K562 (cell line): Measurements from ENCODE around the gene ALS2. TPM values are rescaled to one million over a fixed set of nuclear protein-coding genes. Genes with fewer than 3 reads are reported as not detected.

ENCODE experiments used
- CBX2 ChIP-seq: fragments of 200-600 bp; sonication (generic); IDR thresholded peaks from one replicate; pipeline ENCODE4 v1.6.1; 2012; ENCODE audit warnings: mild to moderate bottlenecking, low read length, inconsistent platforms; ENCODE audit not compliant: insufficient read depth, poor library complexity, severe bottlenecking
- CBX3 ChIP-seq, 2 experiments: IDR thresholded peaks; 1 replicate in 1 of 2; 2 replicates in 1 of 2; pipeline ENCODE4 v1.6.1; 2012; ENCODE audit warnings: inconsistent platforms in 2 of 2, low read length in 2 of 2, borderline replicate concordance in 1 of 2, control low read depth in 1 of 2
- EGR1 ChIP-seq: fragments of 450-650 bp; conservative IDR thresholded peaks from 2 replicates; pipeline ENCODE4 v1.6.1; 2017; ENCODE audit warnings: mild to moderate bottlenecking
- FUS ChIP-seq: fragments of 200-400 bp; formaldehyde crosslinking; optimal IDR thresholded peaks from 2 replicates; pipeline ENCODE3; 2017; ENCODE audit warnings: low read depth, low read length
- KAT8 ChIP-seq: fragments of 450-650 bp; IDR thresholded peaks from 2 replicates; pipeline ENCODE4 v1.6.1; 2016; ENCODE audit warnings: low read depth, mild to moderate bottlenecking
- LCOR ChIP-seq: sonication (generic); formaldehyde crosslinking; IDR thresholded peaks from 2 replicates; pipeline ENCODE4 v1.8.0; 2022; ENCODE audit warnings: mild to moderate bottlenecking, missing genetic modification reagents
- MTA2 ChIP-seq: fragments of 450-650 bp; IDR thresholded peaks from 2 replicates; pipeline ENCODE4 v1.6.1; 2016; ENCODE audit warnings: low read depth
- PTRF ChIP-seq: fragments of 450-650 bp; IDR thresholded peaks from 2 replicates; pipeline ENCODE4 v1.6.1; 2016; ENCODE audit warnings: mild to moderate bottlenecking, missing genetic modification characterization, missing compliant biosample characterization
- RBM15 ChIP-seq: fragments of 200-400 bp; formaldehyde crosslinking; IDR thresholded peaks from 2 replicates; pipeline ENCODE4 v1.6.1; 2018; ENCODE audit warnings: mild to moderate bottlenecking, low read length, moderate library complexity; ENCODE audit not compliant: insufficient read depth
- TSC22D4 ChIP-seq: fragments of 450-650 bp; IDR thresholded peaks from 2 replicates; pipeline ENCODE4 v1.6.1; 2016; ENCODE audit warnings: missing genetic modification characterization, missing biosample characterization, control low read depth
- ZC3H11A ChIP-seq: IDR thresholded peaks from 2 replicates; pipeline ENCODE4 v1.6.1; 2012; ENCODE audit warnings: low read depth, low read length, improper control_type of control experiment
- polyA plus RNA-seq, 8 experiments: library from polyadenylated mRNA; depleted of rRNA in 4 of 8; stranded (reverse) in 5 of 8; unstranded in 3 of 8; fragments of >200 nt; fragmentation: Nextera tagmentation in 2 of 8; fragmentation: Illumina TruSeq in 1 of 8; extraction: Ambion mirVana in 2 of 8; extraction: Trizol in 1 of 8; gene quantifications; 2 replicates each; pipeline versions ENCODE4 v1.2.1 to v1.2.3, GENCODE V29; 2011 to 2014; ENCODE audit warnings: inconsistent platforms in 1 of 8, missing spikeins in 1 of 8
- total RNA-seq, 7 experiments: library from RNA; depleted of rRNA in 6 of 7; stranded (reverse); fragments of >200 nt in 6 of 7; fragmentation: Illumina TruSeq in 2 of 7; extraction: Trizol in 2 of 7; gene quantifications; 2 replicates each; pipeline versions ENCODE4 v1.2.1 to v1.2.3, GENCODE V29; 2011 to 2021; ENCODE audit warnings: low replicate concordance in 1 of 7
- TF ChIP-seq, protein P1 (sequence below): fragments of 450-650 bp; IDR thresholded peaks from 2 replicates; pipeline ENCODE4 v1.6.1; 2018; ENCODE audit not compliant: partially characterized antibody
- TF ChIP-seq, protein P2 (sequence below): sonication (generic); formaldehyde crosslinking; IDR thresholded peaks from 2 replicates; pipeline ENCODE4 v1.8.0; 2023; ENCODE audit warnings: mild to moderate bottlenecking, missing genetic modification reagents
- TF ChIP-seq, protein P3 (sequence below): conservative IDR thresholded peaks from 2 replicates; pipeline ENCODE4 v1.6.1; 2011; ENCODE audit warnings: low read depth, mild to moderate bottlenecking, low read length; ENCODE audit not compliant: control insufficient read depth

ALS2 gene
- total and polyA plus RNA-seq, 9 of the 15 experiments (the other 6 are each of a cell fraction or from before 2014, with no cell fraction given) = 5.2 to 17.7 (median 11.6) TPM

DNA sequence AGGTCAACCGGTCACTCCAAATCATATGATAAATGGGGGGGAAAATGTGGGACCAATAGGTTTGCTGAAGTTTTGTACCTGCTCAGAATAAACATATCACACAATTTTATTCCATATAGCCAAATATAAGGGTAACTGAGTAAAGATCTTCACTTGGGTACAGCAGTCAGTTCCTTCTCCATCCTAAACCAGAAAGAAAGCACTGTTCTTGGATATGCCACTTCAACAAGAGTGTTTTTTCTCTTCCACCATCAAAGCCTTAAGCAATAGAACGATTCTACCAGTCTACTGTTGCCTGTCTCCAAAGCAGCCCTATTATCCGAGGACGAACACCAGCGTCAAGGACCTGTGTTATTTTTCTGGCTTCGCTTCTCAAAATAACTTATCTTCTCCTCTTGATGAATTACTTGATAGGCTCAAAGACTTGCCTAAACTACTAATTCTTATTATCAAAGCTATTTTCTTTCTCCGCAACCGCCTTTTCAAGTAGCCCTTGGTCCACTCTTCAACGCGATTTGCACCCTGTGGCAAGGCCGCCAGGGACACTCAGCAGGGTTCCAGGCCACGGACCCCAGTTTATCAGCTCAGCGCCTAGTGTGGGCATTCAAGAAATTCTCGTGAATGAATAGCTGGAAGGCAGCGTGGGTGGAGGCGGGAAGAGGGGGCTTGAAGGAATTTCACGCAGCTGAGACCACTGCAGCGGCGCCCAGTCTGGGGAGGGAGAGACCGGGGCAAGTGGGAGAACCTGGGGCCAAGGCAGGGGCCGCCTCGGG lies 646 bp downstream of the ALS2 start (continued):
- TF ChIP-seq, protein P1, sequence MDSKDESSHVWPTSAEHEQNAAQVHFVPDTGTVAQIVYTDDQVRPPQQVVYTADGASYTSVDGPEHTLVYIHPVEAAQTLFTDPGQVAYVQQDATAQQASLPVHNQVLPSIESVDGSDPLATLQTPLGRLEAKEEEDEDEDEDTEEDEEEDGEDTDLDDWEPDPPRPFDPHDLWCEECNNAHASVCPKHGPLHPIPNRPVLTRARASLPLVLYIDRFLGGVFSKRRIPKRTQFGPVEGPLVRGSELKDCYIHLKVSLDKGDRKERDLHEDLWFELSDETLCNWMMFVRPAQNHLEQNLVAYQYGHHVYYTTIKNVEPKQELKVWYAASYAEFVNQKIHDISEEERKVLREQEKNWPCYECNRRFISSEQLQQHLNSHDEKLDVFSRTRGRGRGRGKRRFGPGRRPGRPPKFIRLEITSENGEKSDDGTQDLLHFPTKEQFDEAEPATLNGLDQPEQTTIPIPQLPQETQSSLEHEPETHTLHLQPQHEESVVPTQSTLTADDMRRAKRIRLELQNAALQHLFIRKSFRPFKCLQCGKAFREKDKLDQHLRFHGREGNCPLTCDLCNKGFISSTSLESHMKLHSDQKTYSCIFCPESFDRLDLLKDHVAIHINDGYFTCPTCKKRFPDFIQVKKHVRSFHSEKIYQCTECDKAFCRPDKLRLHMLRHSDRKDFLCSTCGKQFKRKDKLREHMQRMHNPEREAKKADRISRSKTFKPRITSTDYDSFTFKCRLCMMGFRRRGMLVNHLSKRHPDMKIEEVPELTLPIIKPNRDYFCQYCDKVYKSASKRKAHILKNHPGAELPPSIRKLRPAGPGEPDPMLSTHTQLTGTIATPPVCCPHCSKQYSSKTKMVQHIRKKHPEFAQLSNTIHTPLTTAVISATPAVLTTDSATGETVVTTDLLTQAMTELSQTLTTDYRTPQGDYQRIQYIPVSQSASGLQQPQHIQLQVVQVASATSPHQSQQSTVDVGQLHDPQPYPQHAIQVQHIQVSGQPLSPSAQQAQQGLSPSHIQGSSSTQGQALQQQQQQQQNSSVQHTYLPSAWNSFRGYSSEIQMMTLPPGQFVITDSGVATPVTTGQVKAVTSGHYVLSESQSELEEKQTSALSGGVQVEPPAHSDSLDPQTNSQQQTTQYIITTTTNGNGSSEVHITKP = peak; percentile 23
- TF ChIP-seq CBX3 (IDR thresholded peaks at IDR 0.05; ENCODE audit: borderline replicate concordance in 1 of 2, low read length in 2 of 2) (no peak), TSC22D4 (no peak), ZC3H11A (no peak), EGR1 (peak; percentile 56), MTA2 (no peak), KAT8 (no peak), RBM15 (no peak), LCOR (CRISPR knock-in tag) (0 out of 2 replicates have a peak, but pooled peaks have one; percentile 28), PTRF (no peak), FUS (no peak), CBX2 (no peak)
- TF ChIP-seq, protein P2, sequence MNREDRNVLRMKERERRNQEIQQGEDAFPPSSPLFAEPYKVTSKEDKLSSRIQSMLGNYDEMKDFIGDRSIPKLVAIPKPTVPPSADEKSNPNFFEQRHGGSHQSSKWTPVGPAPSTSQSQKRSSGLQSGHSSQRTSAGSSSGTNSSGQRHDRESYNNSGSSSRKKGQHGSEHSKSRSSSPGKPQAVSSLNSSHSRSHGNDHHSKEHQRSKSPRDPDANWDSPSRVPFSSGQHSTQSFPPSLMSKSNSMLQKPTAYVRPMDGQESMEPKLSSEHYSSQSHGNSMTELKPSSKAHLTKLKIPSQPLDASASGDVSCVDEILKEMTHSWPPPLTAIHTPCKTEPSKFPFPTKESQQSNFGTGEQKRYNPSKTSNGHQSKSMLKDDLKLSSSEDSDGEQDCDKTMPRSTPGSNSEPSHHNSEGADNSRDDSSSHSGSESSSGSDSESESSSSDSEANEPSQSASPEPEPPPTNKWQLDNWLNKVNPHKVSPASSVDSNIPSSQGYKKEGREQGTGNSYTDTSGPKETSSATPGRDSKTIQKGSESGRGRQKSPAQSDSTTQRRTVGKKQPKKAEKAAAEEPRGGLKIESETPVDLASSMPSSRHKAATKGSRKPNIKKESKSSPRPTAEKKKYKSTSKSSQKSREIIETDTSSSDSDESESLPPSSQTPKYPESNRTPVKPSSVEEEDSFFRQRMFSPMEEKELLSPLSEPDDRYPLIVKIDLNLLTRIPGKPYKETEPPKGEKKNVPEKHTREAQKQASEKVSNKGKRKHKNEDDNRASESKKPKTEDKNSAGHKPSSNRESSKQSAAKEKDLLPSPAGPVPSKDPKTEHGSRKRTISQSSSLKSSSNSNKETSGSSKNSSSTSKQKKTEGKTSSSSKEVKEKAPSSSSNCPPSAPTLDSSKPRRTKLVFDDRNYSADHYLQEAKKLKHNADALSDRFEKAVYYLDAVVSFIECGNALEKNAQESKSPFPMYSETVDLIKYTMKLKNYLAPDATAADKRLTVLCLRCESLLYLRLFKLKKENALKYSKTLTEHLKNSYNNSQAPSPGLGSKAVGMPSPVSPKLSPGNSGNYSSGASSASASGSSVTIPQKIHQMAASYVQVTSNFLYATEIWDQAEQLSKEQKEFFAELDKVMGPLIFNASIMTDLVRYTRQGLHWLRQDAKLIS (CRISPR knock-in tag) = 0 out of 2 replicates have a peak, but pooled peaks have one; percentile 55
- TF ChIP-seq, protein P3, sequence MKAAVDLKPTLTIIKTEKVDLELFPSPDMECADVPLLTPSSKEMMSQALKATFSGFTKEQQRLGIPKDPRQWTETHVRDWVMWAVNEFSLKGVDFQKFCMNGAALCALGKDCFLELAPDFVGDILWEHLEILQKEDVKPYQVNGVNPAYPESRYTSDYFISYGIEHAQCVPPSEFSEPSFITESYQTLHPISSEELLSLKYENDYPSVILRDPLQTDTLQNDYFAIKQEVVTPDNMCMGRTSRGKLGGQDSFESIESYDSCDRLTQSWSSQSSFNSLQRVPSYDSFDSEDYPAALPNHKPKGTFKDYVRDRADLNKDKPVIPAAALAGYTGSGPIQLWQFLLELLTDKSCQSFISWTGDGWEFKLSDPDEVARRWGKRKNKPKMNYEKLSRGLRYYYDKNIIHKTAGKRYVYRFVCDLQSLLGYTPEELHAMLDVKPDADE = no peak
